DND-41 (cell line): ENCODE data around the gene TTC5.
A peak's percentile ranks its signal among the peaks of the same experiment; 100 is the strongest.

Experiments used
- ATAC-seq: fragments of 200-7000 bp; cut with Tn5 transposase; 3 replicates; pipeline ENCODE4 v1.9.1; 2021; ENCODE audit warnings: low read depth; ENCODE audit not compliant: insufficient read depth
- DNase-seq: peaks from one replicate; pipeline ENCODE4 v3.0.0-alpha.2; 2020
- H2AFZ ChIP-seq: 2 replicates; pipeline ENCODE4 v1.6.0; 2012; ENCODE audit warnings: low read depth, low read length
- H3K27ac ChIP-seq: 2 replicates; pipeline ENCODE4 v1.5.1; 2012; ENCODE audit warnings: low read length, inconsistent platforms
- H3K27me3 ChIP-seq: fragments of 200-600 bp; sonication (generic); 2 replicates; pipeline ENCODE4 v1.6.0; 2012; ENCODE audit warnings: low read length, mild to moderate bottlenecking, inconsistent platforms; ENCODE audit not compliant: insufficient read depth, poor library complexity
- H3K36me3 ChIP-seq: 2 replicates; pipeline ENCODE4 v1.5.1; 2012; ENCODE audit warnings: low read length, inconsistent platforms; ENCODE audit not compliant: insufficient read depth
- H3K4me1 ChIP-seq: 2 replicates; pipeline ENCODE4 v1.5.1; 2012; ENCODE audit warnings: mild to moderate bottlenecking, low read length; ENCODE audit not compliant: insufficient read depth
- H3K4me2 ChIP-seq: 2 replicates; pipeline ENCODE4 v1.6.0; 2012; ENCODE audit warnings: mild to moderate bottlenecking, moderate library complexity, low read length, inconsistent platforms; ENCODE audit not compliant: insufficient read depth
- H3K4me3 ChIP-seq, 2 experiments: fragments of 200-600 bp in 1 of 2; shearing (Covaris generic) in 1 of 2; 2 replicates each; pipeline ENCODE4 v1.5.1; 2012 to 2016; ENCODE audit warnings: inconsistent platforms in 2 of 2, low read length in 2 of 2, mild to moderate bottlenecking in 2 of 2, low read depth in 1 of 2, moderate library complexity in 1 of 2
- H3K79me2 ChIP-seq: 2 replicates; pipeline ENCODE4 v1.6.0; 2012; ENCODE audit warnings: low read length, inconsistent platforms; ENCODE audit not compliant: insufficient read depth
- H3K9ac ChIP-seq: 2 replicates; pipeline ENCODE4 v1.6.0; 2012; ENCODE audit warnings: low read depth, mild to moderate bottlenecking, inconsistent platforms, low read length, moderate library complexity
- H3K9me3 ChIP-seq: 2 replicates; pipeline ENCODE4 v1.5.1; 2012; ENCODE audit warnings: low read length, moderate library complexity, mild to moderate bottlenecking, inconsistent platforms; ENCODE audit not compliant: insufficient read depth, severe bottlenecking
- H4K20me1 ChIP-seq: 2 replicates; pipeline ENCODE4 v1.6.0; 2012; ENCODE audit warnings: low read length; ENCODE audit not compliant: insufficient read depth
- EZH2 ChIP-seq: IDR thresholded peaks from 3 replicates; pipeline ENCODE4 v1.6.1; 2012; ENCODE audit warnings: borderline replicate concordance, low read depth, mild to moderate bottlenecking, moderate library complexity, low read length, inconsistent platforms; ENCODE audit not compliant: severe bottlenecking
- TF ChIP-seq, protein P1 (sequence below): IDR thresholded peaks from 2 replicates; pipeline ENCODE4 v1.5.1; 2012; ENCODE audit warnings: borderline replicate concordance, low read length, moderate library complexity, mild to moderate bottlenecking; ENCODE audit not compliant: poor library complexity, severe bottlenecking; ENCODE audit errors: extremely low read depth

TTC5 gene

DNA sequence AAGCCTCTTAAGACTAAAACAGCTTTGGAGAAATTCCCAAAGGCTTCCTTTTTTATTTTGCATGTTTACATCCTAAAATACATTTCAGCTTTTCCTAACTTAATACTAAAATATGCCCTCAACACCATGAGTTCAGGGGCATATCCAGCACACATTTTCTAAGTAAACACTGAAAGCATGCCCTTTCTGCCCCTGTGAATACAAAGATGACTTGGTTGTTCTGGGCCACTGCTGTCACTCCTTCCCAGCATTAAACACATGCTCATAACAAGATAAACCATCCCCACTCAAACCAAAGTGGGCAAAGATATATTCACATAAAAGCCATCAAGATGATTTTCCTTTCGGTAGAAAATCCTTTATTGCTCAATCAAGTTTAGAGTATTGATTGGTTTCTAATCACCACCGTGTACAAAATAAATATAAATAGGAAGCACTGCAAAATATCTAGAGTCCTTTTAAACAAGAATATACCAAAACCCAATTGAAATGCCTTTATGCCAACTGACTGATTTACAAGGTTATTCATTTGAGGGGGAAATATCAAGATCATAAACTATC, 25.4 kb upstream of the TTC5 start:
- Histone ChIP-seq H4K20me1 (peaks cover 16% of the 10 kb centered on the region; the same call in 1 of the 2 replicates), H3K36me3 (peaks cover 21% of the 10 kb centered on the region), H3K27me3 (no peaks in the 10 kb centered on the region), H3K4me2 (peak overlapping the region; percentile 90), H3K27ac (no peak overlapping the region), H3K4me1 (peaks cover 58% of the 10 kb centered on the region), H3K9me3 (no peaks in the 10 kb centered on the region), H3K4me3 (peak overlapping the region in 1 of 2 experiments; percentile 5; a peak in 1 of 4 replicates), H3K9ac (no peak overlapping the region), H3K79me2 (peaks cover 70% of the 10 kb centered on the region), H2AFZ (no peak overlapping the region)
- TF ChIP-seq, protein P1, sequence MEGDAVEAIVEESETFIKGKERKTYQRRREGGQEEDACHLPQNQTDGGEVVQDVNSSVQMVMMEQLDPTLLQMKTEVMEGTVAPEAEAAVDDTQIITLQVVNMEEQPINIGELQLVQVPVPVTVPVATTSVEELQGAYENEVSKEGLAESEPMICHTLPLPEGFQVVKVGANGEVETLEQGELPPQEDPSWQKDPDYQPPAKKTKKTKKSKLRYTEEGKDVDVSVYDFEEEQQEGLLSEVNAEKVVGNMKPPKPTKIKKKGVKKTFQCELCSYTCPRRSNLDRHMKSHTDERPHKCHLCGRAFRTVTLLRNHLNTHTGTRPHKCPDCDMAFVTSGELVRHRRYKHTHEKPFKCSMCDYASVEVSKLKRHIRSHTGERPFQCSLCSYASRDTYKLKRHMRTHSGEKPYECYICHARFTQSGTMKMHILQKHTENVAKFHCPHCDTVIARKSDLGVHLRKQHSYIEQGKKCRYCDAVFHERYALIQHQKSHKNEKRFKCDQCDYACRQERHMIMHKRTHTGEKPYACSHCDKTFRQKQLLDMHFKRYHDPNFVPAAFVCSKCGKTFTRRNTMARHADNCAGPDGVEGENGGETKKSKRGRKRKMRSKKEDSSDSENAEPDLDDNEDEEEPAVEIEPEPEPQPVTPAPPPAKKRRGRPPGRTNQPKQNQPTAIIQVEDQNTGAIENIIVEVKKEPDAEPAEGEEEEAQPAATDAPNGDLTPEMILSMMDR = no peak
- TF ChIP-seq EZH2 = no peak
- DNase-seq = no peak
- ATAC-seq = no peak

DNA sequence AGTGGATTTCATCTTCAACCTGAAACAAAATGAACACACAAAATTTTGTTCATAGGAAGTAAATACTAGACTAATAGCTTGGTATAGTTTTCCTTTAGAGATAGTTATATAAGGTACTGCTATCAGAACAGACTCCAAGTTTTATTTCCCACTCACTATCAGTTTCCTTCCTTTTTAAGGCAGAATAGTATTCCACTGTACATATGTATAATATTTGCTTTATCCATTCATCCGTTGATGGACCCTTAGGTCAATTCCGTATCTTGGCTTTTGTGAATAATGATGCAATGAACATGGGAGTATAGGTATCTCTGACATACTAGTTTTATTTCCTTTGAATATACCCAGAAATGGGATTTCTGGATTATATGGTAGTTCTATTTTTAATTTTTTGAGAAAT, 23.6 kb upstream of the TTC5 start:
- Histone ChIP-seq H3K4me2 (no peak overlapping the region), H3K4me3 (no peak overlapping the region), H3K27ac (no peak overlapping the region)

DNA sequence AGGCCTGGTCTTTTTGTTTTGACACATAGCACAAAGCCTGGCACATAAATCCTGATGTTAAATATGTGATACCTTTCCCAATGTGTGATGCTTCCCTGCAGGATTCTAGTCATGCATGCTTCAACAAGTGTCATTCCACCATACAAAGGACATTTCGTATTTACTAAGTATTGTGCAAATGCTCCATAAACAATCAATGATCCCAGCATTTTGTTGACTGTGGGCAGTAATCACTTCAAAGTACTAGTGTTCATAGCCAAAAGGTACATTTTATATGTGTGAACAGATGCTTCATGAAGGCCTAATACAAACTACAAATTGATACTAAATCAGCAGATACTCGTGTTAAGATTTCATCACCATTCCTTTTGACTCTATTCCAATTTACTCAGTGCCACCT, 23.0 kb upstream of the TTC5 start:
- H3K9ac ChIP-seq = 0 out of 2 replicates have a peak overlapping the region, but pooled peaks have one; percentile 5

More for the DNA sequence above, 23.6 kb upstream of the TTC5 start:
- peaks cover 35% of the 10 kb centered on the region for H3K36me3 ChIP-seq
- H3K4me1 ChIP-seq = peaks cover 56% of the 10 kb centered on the region
- H3K9me3 ChIP-seq = no peaks in the 10 kb centered on the region
- peaks cover 16% of the 10 kb centered on the region; the same call in 1 of the 2 replicates for H4K20me1 ChIP-seq
- H3K9ac ChIP-seq = no peak overlapping the region
- TF ChIP-seq, protein P1 = no peak
- TF ChIP-seq EZH2 = no peak
- ATAC-seq (no peak), DNase-seq (no peak)
- no peaks in the 10 kb centered on the region for H3K27me3 ChIP-seq
- no peak overlapping the region for H2AFZ ChIP-seq
- peaks cover 74% of the 10 kb centered on the region for H3K79me2 ChIP-seq

More for the DNA sequence above, 23.0 kb upstream of the TTC5 start:
- Histone ChIP-seq H3K79me2 (peaks cover 72% of the 10 kb centered on the region), H4K20me1 (peaks cover 16% of the 10 kb centered on the region; the same call in 1 of the 2 replicates), H3K27me3 (no peaks in the 10 kb centered on the region), H3K27ac (no peak overlapping the region), H2AFZ (no peak overlapping the region), H3K36me3 (peaks cover 41% of the 10 kb centered on the region), H3K4me3 (no peak overlapping the region), H3K4me2 (no peak overlapping the region), H3K9me3 (no peaks in the 10 kb centered on the region), H3K4me1 (peaks cover 49% of the 10 kb centered on the region)
- DNase-seq = no peak
- no peak for ATAC-seq
- TF ChIP-seq EZH2 = no peak
- TF ChIP-seq, protein P1 = no peak
